ENCODE results near the gene DOP1A.

- no peak for TF ChIP-seq POLR2A (IDR thresholded peaks at IDR 0.05)
- TF ChIP-seq, protein P1, sequence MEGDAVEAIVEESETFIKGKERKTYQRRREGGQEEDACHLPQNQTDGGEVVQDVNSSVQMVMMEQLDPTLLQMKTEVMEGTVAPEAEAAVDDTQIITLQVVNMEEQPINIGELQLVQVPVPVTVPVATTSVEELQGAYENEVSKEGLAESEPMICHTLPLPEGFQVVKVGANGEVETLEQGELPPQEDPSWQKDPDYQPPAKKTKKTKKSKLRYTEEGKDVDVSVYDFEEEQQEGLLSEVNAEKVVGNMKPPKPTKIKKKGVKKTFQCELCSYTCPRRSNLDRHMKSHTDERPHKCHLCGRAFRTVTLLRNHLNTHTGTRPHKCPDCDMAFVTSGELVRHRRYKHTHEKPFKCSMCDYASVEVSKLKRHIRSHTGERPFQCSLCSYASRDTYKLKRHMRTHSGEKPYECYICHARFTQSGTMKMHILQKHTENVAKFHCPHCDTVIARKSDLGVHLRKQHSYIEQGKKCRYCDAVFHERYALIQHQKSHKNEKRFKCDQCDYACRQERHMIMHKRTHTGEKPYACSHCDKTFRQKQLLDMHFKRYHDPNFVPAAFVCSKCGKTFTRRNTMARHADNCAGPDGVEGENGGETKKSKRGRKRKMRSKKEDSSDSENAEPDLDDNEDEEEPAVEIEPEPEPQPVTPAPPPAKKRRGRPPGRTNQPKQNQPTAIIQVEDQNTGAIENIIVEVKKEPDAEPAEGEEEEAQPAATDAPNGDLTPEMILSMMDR (IDR thresholded peaks at IDR 0.05): no peak
These were observed 92.7 kb downstream of the DOP1A start for GRCh38 chr6:83160167-83160566.

All from sigmoid colon (tissue), 3 donors.